GM21723 (cell line): ENCODE data around the gene CD46.

Experiments used
- ATAC-seq: cut with Tn5 transposase; IDR thresholded peaks from one replicate; pipeline ENCODE4 v1.9.1; 2021; ENCODE audit warnings: mild to moderate bottlenecking, moderate library complexity; ENCODE audit not compliant: unreplicated experiment

Gene CD46

DNA sequence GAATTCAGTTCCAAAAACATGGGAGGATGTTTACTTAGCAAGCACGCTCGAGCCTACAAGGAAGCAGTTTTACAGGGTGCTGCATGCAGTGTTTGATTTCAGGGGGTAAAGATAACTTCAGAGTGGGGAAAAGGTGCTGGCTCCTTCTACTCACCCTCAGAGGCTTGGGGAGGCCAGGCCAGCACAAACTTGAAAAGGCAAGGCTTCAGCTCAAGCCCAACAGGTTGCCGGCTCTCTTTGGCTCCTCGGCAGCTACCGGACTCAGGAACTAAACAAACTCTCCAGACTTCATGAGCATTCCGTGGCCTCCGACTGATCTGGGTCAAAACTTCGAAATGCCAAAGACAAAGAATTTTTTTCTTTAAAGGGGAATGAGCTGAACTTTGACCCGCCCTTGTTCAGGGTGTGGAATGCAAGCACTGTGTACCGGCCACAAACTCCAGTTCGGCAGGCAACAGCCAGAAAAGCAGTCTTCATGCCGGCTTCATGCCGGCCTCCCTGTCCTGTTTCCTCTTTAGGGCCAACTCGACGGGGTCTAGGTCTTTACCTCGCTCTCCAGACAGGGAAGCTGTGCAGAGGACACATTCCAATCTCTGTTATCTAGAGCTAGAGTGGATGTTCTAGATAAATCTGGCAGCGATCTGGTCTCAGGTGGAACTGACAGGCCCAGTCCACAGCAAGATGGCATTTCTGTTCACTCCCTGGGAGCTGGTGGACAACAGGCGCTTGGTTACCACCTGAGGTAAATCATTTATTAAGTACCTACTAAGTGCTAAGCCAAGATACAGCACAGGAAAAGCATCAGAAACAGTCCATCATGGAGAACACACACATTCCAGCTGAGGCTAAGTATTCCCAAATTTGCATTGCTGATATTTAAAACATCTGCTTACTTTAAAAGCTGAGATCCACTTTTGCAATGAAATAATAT lies 75.0 kb downstream of the CD46 start:
- no peak for ATAC-seq

DNA sequence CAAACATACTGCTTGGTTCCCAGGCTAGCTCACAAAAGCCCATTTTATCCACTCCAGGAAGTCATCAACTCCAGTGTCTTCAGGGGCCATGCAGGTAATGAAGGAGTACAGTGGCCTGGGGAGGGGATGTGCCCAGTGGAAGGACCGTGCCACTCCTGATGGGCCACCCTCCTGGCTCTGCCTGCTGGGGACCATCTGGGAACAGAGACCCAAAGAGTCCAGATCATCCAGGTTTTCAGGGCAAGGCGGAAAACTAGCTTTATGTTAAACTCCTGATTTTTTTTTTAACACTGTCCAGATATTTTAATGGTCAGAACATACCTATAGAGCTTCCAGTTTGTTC lies 75.6 kb downstream of the CD46 start:
- ATAC-seq: no peak

DNA sequence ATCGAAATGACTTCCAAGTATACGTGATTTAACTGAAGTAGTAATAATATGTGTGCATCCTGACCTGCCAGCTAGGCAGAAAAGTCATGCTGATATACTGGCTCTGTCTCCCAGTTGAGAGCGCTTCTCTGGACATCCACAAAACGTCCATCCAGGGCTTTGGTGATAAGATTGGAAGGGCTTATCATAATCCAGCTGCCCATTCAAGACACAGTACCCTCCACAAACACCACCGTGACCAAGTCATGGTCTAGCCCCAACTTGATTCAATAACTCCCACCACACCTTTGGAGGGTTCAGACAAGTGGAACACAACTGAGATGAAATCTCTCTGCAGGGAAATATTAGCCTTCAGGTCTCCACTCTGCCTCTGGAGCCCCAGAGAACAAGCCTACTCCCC lies 76.2 kb downstream of the CD46 start:
- ATAC-seq: no peak

DNA sequence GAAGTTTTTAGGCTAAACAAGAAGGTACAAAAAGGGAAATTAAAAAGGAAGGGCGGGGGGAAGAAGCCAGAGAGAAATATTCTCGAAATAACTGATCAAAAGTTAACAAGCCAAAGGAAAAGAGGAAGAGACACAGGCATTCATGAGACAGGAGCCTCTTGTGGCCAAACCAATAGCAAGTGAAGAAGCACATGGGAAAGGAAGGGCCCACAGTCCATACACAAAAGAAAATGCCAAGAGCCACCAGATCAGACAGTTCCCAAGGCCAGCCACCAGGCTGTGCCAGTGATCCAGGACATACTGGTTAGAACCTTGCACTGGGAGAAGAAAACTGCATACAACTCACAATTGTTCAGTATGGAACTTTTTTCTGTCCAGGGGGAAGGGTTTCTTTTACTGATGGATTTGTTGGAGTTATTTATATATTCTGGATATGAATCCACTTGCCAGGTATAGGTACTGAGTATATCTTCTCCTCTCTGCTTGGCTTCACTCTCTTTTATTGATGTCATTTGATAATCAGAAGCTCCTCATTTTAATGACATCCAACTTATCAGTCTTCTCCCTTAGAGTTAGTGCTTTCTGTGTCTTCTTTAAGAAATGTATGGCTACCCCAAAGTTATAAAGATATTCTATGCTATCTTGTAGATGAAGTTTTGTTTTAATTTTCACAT lies 76.8 kb downstream of the CD46 start:
- ATAC-seq: peak; percentile 24

DNA sequence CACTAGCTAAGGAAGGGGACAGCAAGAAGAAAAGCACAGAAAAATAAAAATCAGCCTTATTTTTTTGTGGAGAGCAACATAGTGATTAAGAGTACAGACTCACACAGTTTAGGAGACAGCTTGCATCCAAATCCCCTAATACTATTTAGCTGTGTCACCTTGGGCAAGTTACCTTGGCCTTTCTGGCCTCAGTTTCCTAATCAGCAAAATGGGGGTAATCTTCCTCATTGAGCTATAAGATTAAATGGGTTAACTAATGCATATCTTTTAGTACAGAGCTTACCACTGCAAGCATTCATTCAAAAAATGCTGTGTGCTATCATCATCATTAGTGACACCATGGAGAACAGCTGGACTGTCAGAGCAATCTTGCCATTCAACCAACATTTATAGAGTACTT lies 77.7 kb downstream of the CD46 start:
- no peak for ATAC-seq

DNA sequence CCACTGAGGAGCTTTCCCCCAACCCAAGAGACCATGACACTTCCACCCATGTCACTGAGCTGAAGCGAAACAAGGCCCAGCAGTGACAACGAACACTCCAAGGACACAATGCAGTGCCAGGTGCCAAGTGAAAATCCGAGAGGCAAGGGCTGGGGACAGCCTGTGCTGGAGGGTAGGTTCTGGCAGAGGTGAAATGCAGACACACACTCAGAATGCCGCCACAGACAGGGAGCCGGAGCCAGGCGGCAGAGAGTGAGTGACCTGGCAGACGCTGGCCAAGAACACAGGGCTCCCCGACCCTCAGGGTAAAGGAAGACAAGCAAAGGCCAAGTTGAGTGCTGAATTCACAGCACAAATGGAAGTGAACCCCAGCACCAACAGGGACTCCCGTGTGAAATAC lies 78.9 kb downstream of the CD46 start:
- ATAC-seq: no peak

DNA sequence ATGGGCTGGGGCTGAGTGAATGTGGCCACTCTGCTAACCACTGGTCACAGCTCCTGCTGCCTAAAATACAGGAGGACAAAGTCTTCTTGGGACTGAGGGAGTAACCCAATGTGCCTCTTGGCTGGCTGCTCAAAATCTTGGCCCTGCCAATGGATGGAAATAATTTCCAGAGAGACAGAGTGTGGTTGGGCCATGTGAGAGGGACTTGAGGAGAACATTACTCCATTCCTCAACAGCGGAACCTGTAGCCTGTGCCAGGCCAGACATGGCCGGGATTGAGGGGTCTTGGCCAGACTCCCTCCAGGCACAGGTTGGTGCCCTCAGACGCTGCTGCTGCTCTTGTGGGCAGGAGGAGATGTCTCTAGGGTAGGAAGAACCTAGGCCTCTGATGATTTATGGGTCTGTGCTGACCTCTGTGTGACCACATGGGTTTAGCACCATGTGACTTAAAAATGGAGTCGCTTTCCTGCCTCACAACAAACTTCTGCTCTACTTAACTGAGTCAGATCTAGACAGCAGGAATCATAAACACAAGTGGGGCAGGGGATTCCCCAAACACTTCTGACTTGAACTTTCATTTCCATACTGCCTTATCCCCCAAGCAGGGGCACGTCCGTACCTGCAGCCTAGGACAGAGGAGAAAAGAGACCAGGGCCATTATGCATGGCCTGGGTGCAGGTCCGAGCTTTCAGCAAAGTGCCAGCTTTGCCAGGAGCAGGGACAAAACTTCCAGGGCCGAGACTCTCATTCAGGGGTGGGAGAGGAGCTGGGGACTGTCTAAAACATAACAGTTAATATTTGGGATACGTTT lies 79.9 kb downstream of the CD46 start:
- peak; percentile 88 for ATAC-seq

DNA sequence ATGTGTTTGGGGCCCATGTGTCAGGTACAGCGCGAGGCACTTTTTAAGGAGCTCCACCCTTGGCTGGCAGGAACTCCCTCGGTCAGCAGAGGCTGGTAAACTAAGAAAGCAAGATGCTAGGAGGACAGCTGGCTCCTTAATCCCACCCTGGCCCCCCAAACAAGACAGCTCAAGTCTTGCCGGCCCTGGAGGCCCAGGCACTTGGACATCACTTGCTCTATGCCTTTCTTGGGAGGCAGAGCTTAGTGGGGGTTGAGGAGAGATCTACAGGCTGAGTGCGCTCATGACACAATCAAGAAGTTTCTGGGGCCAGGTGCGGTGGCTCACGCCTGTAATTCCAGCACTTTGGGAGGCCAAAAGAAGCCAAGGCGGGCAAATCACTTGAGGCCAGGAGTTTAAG lies 80.9 kb downstream of the CD46 start:
- ATAC-seq: no peak

DNA sequence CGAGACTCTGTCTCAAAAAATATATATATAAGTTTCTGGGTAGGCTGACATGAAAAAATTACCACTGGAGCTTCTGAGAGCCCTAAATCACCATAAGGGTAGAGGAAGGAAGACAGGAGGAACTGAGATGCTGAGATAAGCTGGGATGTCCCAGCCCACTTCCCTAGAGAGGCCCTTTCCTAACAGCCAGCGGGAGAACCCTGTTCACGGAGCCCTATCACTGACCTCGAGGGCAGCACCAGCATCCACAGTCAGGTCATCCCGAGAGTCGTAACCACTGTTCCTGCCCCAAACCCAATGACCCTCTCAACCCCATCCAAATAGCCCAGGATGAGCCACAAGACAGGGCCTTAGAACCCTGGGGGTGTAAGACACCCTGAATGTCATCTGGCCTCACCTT lies 81.5 kb downstream of the CD46 start:
- no peak for ATAC-seq

DNA sequence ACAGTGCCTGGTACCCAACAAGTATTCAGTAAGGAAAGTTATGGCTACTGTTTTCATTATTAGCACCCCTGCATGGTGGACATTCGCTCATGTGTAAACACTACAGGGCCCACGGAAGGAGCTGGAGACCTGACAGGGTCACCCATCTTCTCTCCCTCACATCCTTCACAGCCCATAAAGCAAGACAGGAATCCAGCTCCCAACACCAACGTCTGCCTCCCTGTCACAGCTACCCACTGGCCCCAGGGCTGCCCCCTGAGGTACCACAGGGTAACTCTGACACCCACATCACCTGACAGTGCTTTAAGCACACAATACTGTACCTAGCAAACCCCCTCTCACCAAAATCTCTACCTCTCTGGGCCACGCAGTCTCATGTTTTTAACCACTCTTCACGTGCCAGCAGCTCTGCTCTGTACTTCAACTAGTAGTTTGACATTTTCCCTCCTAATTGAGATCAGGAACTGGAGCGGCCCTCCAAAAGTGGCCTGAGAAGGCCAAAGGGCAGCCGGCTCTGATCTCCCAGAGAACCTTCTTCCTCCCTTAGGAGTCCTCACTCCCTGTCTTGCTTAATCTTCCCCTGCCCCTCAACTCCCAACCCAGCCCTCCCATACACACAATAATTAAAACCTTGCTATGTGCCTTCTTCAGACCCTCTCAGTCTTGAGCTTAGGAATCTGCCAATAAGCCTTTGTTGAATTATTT lies 82.3 kb downstream of the CD46 start:
- no peak for ATAC-seq

DNA sequence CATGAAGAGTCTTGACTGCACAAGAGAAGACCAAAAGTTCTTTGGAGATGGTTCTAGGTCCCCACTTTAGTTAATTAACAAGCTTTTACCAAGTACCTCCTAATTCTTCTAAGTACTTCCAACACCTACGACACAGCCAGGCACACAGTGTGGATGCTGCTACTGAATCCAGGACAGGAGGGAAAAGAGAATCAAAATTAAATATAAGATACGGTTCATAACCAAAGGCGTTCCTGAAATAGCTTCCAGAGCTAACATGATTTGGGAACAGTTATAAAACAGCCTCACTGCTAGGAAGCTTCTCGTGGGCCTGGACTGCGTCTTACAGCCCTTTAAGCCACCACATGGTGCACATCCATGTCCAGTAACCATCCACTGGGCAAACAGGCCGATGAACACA lies 84.1 kb downstream of the CD46 start:
- no peak for ATAC-seq

DNA sequence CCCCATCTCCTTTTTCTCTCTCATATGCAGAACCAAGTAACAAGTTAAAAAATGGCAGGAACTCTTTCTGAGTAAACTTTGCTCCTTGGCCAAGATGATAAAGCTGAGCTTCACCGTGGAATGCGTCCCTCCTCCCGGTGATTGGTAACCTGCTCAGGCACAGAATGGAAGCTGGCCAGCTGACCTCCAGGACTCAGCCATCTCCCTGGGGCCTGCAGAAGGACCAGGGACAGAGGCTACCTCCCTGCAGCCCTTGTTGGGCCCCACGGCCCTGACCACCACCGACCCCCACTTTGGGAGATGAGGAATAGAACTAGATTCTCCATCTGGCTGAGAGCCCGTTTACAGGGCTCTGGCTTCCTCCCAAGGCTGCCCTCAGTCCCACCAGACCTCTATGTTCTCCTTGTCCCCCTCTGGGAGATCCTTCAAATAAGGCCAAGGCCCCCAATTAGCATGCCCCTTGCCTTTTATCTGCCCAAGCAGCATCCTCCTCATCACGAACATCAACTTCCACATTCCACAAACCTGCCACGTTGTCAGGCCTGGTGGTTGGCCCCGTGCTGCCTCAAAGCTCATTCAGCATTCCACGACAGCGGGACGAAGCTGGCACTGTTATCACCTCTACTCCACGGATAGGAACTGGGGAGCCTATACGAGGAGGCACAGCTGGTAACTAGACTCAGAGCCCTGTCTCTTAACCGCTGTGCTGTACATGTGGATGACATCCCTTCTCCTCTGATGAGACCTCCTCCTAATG lies 84.9 kb downstream of the CD46 start:
- ATAC-seq: no peak

DNA sequence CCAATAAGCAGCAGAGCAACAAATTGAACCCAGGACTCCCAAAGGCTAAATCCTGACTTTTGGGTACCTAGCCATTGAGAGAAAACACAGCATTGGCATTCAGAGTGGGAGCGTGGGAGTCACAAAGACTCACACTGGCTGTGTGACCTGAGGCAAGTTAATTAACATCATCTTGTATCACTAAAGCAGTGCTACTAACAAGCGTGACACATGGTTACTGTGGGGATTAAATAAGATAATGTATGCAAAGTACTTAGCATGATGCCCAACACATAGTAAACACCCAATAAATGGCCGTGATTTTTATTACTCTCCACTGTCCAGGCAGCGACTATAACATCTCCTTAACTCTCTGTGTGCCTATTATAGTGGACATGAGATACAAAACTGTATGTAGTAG lies 85.8 kb downstream of the CD46 start:
- ATAC-seq: no peak

DNA sequence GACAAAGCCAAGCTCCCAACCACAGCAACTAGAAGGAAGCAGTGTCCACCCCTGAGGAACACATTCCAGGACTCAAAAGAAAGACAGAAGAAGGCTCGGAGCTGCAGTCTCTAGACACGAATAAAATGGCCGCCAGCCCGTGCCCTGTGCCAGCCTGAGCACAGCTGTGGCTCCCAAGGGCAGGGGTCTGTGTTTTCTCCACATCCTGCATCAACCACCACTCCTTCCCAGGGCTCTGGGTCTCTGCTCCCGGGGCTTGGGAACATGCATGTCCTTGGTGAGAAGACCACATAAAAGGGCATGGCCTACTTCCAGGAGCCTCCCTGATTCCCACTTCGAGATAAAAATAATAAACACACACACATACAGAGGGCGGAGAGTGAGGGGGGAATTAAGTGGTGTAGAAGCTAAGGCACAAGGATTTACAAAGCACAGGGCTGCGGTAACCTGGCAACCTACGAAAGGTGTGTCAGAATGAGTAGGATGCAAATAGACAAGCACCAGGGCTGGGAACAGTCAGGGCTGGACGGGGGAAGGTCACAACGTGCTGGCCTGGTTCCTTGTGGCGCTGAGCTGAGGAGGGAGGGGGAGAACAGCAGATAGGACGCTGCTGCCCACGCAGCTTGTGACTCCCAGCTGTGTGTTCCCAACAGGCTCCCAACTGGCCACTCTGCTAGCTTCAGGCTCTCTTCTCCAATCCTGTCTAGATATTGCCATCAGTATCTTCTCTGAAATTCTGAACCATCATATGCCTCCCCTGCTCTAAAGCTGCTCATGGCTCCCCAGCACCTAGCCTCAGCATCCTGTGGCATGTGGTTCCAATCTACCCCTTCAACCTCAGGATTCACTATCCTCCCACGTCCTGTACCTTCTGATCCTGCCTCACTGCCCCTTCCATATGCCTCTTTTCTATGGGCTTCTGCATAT lies 86.6 kb downstream of the CD46 start:
- ATAC-seq: no peak

DNA sequence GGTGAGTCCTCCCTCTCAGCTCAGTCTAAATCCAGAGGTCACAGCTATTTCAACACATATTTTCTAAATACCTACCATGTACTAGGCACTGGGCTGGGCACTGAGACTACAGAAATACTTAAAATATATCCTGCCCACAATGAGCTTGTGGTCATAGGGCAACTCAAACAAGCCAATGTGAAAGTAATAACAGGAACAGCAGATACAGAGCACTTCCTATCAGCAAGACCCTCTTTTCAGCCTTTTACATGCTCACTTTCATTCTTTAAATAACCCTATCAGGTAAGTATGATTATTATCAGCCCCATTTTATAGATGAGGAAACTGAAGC lies 87.2 kb downstream of the CD46 start:
- no peak for ATAC-seq

DNA sequence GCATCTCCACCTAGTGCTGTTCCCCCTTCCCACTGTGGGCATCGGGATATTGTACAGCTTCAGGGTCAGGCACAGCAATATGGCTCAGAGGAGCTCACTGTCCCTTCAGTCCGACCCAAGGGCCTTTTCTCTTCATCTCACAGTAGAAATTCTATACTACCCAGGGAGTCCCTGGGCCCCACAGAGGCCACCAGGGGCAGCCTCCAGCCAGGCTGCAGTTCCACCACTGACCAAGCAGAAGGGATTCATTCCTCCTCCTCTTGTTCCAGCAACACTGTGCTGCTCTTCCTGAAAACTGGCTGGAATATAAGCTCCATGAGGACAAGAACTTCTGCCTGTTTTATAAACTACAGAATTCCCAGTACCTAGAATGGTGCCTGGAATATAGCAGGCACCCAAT lies 88.5 kb downstream of the CD46 start:
- ATAC-seq: no peak

DNA sequence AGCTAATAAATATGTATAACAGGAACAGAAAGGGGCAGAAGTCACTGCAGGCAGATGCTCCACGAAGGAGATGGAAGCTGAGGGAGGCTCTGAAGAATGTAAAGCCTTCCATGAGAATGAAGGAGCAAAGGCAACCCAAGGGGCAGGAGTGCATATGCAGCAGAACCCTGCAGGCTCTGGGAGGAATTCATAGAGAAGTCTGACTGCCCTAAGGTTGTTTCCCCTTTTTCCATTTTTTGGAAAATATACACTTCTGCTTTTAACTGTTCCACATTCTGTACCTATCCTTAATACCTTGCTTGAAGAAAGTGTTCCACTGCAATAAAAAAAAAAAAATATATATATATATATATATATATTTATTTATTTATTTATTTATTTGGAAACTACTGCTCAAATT lies 89.4 kb downstream of the CD46 start:
- no peak for ATAC-seq

DNA sequence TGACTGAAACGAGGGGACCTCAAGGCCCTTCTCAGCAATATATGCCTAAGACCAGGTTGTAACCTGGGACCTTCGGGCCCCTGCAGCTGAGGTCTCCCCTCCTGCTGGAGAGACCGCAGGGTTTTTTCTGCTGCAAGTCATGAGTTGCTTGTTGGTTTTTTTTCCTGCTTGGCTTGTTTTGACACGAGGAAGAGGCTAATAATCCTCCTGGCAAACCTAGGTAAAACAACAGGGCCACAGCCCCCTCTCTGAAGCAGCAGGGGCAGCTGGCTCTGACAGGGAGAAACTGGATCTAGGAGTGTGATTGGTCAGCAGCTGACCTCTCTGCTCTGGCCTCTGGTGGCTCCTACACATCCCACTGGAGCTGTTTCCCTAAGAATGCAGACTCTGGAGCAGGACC lies 90.0 kb downstream of the CD46 start:
- no peak for ATAC-seq

DNA sequence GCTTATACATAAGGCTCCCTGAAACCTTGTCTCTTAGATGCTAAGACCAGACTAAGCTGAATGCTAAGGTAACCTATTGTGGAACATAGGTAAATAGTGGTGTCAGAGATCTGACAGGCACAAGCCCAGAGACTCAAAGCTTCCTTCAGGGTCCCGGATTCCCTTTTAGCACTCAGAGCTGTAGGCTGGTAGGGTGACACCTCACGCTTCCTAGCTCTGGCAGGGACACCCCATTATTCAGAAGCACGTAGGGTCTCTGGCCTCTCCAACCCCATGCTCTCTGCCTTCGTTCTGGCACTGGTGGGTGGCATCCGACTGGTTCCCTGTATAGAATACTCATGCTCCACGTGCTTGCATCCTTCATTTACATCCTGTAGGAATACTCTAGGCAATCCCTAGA lies 90.7 kb downstream of the CD46 start:
- no peak for ATAC-seq
